T-helper 1 cell treated with Interleukin-12 subunit alpha and Interleukin-12 subunit beta and Interleukin-4 antibody, amounts not matched to agents 30 μg/mL and 1 μg/mL, for 36 hours (primary cell): ENCODE measurements around the gene BAIAP2.

Experiments
- H3K27ac Mint-ChIP-seq: one replicate; pipeline ENCODE4 v1.8.0; 2021; ENCODE audit warnings: mild to moderate bottlenecking, mixed read lengths
- H3K27me3 Mint-ChIP-seq: one replicate; pipeline ENCODE4 v1.8.0; 2021; ENCODE audit warnings: low read depth, mixed read lengths
- H3K36me3 Mint-ChIP-seq: one replicate; pipeline ENCODE4 v1.8.0; 2021; ENCODE audit warnings: low read depth, mixed read lengths
- H3K4me1 Mint-ChIP-seq: one replicate; pipeline ENCODE4 v1.8.0; 2021; ENCODE audit warnings: low read depth, mixed read lengths
- H3K4me3 Mint-ChIP-seq: one replicate; pipeline ENCODE4 v1.8.0; 2021; ENCODE audit warnings: mild to moderate bottlenecking, moderate library complexity, mixed read lengths
- H3K9me3 Mint-ChIP-seq: one replicate; pipeline ENCODE4 v1.8.0; 2021; ENCODE audit warnings: mixed read lengths

BAIAP2 gene

DNA sequence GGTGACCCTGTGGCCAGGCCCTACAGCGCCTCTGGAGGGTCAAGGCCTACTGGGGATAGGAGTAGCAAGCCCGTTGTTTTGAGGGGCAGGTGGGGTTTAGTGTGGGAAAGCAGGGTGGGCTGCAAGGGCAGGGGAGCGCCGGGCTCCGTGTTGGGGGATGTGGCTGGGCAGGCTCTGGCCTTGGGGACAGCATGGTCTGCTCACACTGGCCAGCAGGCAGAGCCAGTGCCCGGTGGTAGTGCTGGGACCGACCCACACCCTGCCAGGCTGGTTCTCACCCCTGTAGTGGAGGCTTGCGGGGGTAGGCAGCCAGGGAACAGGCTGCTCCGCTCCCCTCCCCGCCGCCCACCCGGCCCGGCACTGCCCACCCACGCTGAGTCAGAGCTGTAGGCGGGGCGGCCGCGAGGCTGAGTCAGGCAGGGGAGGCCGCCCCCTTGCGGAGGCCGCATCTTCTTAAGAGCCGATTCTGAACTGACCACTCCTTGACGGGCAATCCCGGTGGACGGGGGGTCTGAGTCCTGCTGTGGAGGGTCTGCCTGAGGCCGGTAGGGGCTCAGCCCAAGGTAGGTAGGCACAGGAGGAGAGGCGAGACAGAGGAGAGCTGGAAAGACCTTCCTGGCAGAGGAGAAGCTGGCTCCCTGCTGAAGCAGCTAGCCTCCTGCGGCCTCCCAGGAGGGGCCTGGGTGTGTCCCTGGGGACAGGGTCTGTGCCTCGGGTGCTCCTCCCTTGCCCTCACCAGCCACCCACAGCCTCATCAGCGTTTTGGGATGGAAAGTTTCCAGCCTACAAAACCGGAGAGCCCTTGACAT, 62.4 kb downstream of the BAIAP2 start:
- H3K36me3 Mint-ChIP-seq = no peaks in the 10 kb centered on the region
- H3K27me3 Mint-ChIP-seq = no peaks in the 10 kb centered on the region
- H3K27ac Mint-ChIP-seq = no peak overlapping the region
- no peak overlapping the region for H3K4me3 Mint-ChIP-seq
- H3K4me1 Mint-ChIP-seq = peaks cover 12% of the 10 kb centered on the region
- no peaks in the 10 kb centered on the region for H3K9me3 Mint-ChIP-seq

DNA sequence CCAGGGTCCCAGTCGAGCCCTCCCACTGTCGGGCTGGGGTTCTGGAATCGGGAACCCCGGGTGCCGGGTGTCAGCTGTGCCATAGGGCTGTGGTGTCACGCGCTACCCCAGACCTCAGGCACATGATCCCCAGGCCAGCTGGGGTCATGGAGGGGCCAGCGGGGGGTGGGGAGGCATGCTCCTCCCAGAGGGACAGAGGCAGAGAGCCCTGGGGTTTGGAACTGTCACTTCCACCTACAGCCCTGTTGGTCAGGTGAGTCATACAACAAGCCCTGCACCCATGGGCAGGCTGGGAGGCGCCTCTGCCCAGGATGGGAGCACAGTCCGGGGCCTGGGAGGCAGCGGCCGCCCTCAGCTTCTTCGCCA, 63.0 kb downstream of the BAIAP2 start:
- Mint-ChIP-seq H3K27ac (no peak overlapping the region), H3K36me3 (no peaks in the 10 kb centered on the region), H3K27me3 (no peaks in the 10 kb centered on the region), H3K9me3 (no peaks in the 10 kb centered on the region), H3K4me3 (no peak overlapping the region), H3K4me1 (peaks cover 12% of the 10 kb centered on the region)

DNA sequence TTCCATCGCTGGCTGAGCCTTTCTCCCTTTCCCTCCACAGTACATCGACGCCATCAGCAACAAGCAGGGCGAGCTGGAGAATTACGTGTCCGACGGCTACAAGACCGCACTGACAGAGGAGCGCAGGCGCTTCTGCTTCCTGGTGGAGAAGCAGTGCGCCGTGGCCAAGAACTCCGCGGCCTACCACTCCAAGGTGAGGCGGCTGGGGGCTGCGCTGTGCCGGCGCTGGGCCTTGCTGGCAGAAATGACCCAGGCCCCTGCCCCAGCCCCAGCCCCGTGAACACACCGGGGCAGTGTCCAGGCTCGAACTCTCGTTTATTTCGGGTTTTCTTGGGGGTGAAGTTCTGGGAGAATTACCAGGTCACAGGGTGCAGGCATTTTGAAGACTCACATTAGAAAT, 64.9 kb downstream of the BAIAP2 start:
- no peaks in the 10 kb centered on the region for H3K27me3 Mint-ChIP-seq
- no peaks in the 10 kb centered on the region for H3K36me3 Mint-ChIP-seq
- H3K27ac Mint-ChIP-seq = no peak overlapping the region
- H3K4me3 Mint-ChIP-seq = no peak overlapping the region
- peaks cover 5% of the 10 kb centered on the region for H3K4me1 Mint-ChIP-seq
- H3K9me3 Mint-ChIP-seq = no peaks in the 10 kb centered on the region

DNA sequence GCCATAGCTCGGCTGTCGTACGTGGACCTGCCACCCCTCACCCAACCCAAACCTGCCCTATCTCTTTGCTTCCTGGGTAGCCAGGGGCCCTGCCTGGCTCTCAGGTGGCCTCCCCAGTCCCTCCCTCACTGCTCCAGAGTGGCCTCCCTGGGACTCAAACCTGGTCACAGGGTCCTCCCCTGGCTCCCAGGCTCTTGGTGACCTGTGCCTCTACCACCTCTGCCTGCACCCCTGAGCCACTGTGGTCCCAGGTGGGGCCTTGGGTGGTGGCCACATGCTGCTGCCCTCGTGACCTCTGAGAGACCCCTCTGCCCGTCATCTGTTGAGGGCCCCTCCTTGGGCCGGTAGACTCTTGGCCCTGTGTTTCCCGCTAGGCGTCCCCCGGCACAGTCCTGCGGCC, 65.7 kb downstream of the BAIAP2 start:
- Mint-ChIP-seq H3K36me3 (no peaks in the 10 kb centered on the region), H3K27ac (no peak overlapping the region), H3K9me3 (no peaks in the 10 kb centered on the region), H3K27me3 (no peaks in the 10 kb centered on the region), H3K4me1 (peaks cover 3% of the 10 kb centered on the region), H3K4me3 (no peak overlapping the region)

DNA sequence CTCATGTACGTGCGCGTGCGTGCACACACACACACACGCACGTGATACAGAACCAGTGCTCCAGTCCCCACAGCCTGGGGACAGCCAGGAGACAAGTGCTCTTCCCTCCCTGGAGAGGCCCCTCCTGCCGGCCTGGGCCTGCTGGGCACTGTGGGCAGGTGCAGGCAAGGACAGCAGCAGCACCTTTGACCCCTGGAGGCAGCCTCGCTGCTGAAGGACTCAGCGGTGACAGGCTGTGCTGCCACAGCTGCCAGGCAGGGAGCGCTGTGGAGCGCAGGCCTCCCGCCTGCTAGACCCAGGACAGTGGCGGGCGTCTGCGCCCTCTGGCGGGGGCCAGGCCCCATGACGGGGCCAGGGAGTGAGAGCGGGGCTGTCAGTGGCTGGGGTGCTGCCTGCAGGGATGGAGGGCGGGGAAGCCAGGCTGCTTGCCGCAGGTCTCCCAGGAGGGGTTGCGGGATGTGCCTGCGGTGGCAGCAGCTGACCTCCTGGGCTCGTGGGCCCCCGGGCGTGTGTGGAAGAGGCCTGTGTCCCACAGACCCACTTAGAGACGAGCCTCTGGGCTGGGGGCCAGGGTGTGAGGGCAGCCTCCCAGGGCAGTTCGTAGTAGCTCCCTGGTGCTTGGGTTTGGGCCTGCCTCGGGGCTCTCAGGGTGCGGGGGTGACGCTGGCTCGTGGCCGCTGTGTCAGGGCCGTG, 66.8 kb downstream of the BAIAP2 start:
- Mint-ChIP-seq H3K27me3 (no peaks in the 10 kb centered on the region), H3K36me3 (no peaks in the 10 kb centered on the region), H3K4me1 (no peaks in the 10 kb centered on the region), H3K27ac (no peak overlapping the region), H3K9me3 (no peaks in the 10 kb centered on the region), H3K4me3 (no peak overlapping the region)

DNA sequence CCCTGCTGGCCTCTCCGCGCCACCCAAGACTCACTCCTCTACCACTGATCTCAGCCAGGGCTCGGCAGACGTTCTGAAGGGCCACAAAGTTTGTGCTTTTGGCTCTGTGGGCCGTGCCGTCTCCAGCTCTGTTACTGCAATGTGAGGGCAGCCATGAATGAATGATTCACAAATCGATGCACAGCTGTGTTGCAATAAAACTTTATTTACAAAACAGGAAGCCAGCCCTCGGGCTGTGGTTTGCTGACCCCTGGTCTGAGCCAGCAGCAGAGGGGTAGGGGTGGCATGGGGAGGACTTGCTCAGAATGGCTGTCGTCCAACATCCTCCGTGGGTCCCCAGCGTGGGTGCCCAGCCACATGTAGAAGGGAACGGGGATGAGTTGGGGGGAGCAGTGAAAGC, 67.4 kb downstream of the BAIAP2 start:
- H3K4me1 Mint-ChIP-seq = no peaks in the 10 kb centered on the region
- H3K27ac Mint-ChIP-seq = no peak overlapping the region
- H3K4me3 Mint-ChIP-seq = no peak overlapping the region
- no peaks in the 10 kb centered on the region for H3K36me3 Mint-ChIP-seq
- H3K27me3 Mint-ChIP-seq = no peaks in the 10 kb centered on the region
- no peaks in the 10 kb centered on the region for H3K9me3 Mint-ChIP-seq

DNA sequence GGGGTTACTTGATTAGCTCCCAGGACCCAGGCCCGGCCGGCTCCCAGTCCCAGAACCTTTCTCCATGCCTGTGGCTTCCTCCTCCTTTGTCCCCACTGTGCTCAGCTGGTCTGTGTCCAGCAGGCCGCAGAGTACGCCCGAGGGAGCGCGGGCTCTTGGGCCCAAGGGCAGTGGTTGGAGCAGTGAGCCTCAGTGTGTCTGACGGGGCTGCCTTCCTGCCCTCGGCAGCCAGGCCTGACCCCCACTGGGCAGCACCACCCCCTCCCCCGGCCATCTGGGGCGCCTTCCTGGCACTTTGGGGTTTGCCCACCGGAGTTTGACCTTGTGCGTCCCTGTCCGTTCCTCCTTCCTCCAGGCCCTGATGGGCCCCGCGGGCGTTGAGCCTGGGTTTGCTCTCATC, 67.9 kb downstream of the BAIAP2 start:
- H3K27me3 Mint-ChIP-seq = no peaks in the 10 kb centered on the region
- H3K27ac Mint-ChIP-seq = no peak overlapping the region
- no peaks in the 10 kb centered on the region for H3K9me3 Mint-ChIP-seq
- H3K4me3 Mint-ChIP-seq = no peak overlapping the region
- H3K36me3 Mint-ChIP-seq = no peaks in the 10 kb centered on the region
- H3K4me1 Mint-ChIP-seq = no peaks in the 10 kb centered on the region

DNA sequence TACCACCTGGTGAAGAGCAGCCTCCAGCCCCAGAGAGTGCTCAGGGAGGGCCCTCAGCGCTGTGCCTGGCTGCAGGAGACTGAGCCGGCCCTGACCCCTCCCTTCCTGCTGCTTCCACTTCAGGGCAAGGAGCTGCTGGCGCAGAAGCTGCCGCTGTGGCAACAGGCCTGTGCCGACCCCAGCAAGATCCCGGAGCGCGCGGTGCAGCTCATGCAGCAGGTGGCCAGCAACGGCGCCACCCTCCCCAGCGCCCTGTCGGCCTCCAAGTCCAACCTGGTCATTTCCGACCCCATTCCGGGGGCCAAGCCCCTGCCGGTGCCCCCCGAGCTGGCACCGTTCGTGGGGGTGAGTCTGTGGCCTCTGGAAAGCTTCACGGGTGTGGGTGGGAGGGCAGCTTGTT, 68.4 kb downstream of the BAIAP2 start:
- no peaks in the 10 kb centered on the region for H3K9me3 Mint-ChIP-seq
- H3K4me3 Mint-ChIP-seq = no peak overlapping the region
- H3K27me3 Mint-ChIP-seq = no peaks in the 10 kb centered on the region
- no peaks in the 10 kb centered on the region for H3K4me1 Mint-ChIP-seq
- no peak overlapping the region for H3K27ac Mint-ChIP-seq
- H3K36me3 Mint-ChIP-seq = no peaks in the 10 kb centered on the region

DNA sequence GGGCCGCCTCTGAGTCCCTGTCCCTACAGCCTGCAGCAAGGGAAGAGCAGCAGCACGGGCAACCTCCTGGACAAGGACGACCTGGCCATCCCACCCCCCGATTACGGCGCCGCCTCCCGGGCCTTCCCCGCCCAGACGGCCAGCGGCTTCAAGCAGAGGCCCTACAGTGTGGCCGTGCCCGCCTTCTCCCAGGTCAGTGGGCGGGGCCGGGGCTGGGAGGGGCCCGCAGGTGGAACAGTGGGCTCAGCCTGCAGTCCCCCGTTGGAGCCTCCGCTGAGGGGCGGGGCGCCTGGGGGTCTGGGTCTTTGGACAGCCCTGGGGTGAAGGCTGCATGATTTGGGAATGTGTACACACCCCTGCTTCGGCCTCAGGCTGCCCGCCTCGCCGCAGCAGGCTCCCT, 71.8 kb downstream of the BAIAP2 start:
- H3K4me1 Mint-ChIP-seq = no peaks in the 10 kb centered on the region
- no peaks in the 10 kb centered on the region for H3K9me3 Mint-ChIP-seq
- H3K27me3 Mint-ChIP-seq = no peaks in the 10 kb centered on the region
- H3K4me3 Mint-ChIP-seq = no peak overlapping the region
- H3K36me3 Mint-ChIP-seq = no peaks in the 10 kb centered on the region
- no peak overlapping the region for H3K27ac Mint-ChIP-seq

DNA sequence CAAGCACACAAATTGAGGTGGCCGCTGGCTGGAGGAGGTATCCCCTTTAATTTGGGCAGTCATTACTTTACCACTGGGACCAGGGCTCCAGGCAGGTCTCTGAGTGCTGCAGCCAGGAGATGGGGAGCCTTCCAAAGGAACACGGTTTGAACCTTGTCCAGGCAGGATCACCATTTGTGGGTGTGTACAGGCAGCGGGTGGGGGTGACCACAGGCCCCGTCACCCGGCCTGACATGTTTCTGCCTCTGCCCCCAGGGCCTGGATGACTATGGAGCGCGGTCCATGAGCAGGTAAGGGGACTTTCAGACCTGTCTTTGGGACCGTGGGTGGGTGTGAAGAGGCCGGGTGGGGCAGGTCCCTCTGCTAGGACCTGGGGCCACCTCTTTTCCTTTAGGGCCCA, 73.3 kb downstream of the BAIAP2 start:
- no peak overlapping the region for H3K4me3 Mint-ChIP-seq
- no peaks in the 10 kb centered on the region for H3K27me3 Mint-ChIP-seq
- no peak overlapping the region for H3K27ac Mint-ChIP-seq
- H3K36me3 Mint-ChIP-seq = no peaks in the 10 kb centered on the region
- H3K9me3 Mint-ChIP-seq = no peaks in the 10 kb centered on the region
- H3K4me1 Mint-ChIP-seq = no peaks in the 10 kb centered on the region

DNA sequence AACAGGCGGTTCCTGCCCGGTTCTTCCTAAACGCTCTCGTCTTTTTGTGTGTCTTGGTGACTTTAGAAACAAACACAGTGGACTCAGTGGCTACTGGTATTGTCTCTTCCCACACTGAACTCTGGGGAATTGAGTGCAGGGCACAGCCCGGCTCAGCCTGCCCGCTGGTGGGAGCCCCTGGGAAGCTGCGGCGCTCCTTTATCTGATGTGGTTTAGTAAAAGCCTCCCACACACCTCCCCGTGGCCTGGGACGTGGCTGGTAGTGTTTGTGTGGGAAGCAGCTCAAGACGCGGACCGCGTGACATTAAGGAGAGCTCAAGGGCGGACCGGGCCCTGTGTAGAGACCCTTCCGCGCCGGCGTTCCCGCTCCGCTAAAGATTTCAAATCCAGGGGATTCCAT, 75.0 kb downstream of the BAIAP2 start:
- no peaks in the 10 kb centered on the region for H3K9me3 Mint-ChIP-seq
- H3K27ac Mint-ChIP-seq = no peak overlapping the region
- no peaks in the 10 kb centered on the region for H3K4me1 Mint-ChIP-seq
- no peaks in the 10 kb centered on the region for H3K27me3 Mint-ChIP-seq
- no peaks in the 10 kb centered on the region for H3K36me3 Mint-ChIP-seq
- H3K4me3 Mint-ChIP-seq = no peak overlapping the region

DNA sequence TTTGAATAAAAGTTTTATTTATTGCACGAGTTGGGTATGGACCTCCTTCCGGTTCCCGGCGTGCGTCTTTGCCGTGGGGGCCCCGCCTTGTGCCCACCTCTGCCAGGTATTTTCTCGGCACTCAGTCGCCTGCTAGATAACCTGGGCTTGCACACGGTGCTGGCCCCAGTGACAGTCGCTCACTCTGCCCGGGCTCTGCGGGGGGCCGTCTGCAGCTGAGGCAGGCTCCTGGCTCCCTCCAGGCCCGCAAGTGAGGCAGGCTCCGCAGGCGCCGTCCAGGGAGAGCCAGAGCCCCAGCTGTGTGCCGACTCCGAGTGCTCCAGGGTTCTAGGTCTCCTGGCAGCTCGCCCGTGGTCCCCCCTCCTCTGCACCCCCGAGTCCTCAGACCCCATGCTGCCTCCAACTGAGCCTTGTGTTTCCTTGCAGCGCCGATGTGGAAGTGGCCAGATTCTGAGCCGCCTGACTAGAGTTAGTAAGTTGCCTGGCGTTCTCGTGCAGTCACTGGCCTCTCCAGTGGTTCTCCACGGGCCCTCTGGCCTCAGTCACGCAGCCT, 75.6 kb downstream of the BAIAP2 start:
- no peaks in the 10 kb centered on the region for H3K4me1 Mint-ChIP-seq
- no peaks in the 10 kb centered on the region for H3K36me3 Mint-ChIP-seq
- H3K27me3 Mint-ChIP-seq = no peaks in the 10 kb centered on the region
- no peaks in the 10 kb centered on the region for H3K9me3 Mint-ChIP-seq
- H3K4me3 Mint-ChIP-seq = no peak overlapping the region
- no peak overlapping the region for H3K27ac Mint-ChIP-seq

DNA sequence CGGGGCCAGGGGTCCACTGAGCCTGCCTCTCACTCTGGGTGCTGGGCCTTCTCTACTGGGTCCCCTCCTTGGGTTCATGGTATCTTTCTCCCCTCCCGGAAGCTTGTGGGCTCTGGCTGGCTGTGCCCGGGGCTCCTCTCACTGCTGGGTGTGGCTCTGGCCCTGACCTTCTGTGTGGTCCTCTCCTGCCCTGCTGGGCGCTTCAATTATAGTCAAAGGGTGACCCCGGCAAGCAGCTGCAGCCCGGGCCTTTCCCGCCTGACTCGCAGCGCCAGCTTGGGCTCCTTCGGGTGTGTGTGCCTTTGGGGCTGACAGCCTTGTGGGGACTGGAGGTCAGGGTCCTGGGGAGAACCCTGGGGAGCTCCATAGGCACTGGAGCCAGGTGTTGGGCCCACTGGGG, 76.1 kb downstream of the BAIAP2 start:
- H3K9me3 Mint-ChIP-seq = no peaks in the 10 kb centered on the region
- no peaks in the 10 kb centered on the region for H3K4me1 Mint-ChIP-seq
- H3K27me3 Mint-ChIP-seq = no peaks in the 10 kb centered on the region
- no peak overlapping the region for H3K27ac Mint-ChIP-seq
- H3K36me3 Mint-ChIP-seq = no peaks in the 10 kb centered on the region
- no peak overlapping the region for H3K4me3 Mint-ChIP-seq

DNA sequence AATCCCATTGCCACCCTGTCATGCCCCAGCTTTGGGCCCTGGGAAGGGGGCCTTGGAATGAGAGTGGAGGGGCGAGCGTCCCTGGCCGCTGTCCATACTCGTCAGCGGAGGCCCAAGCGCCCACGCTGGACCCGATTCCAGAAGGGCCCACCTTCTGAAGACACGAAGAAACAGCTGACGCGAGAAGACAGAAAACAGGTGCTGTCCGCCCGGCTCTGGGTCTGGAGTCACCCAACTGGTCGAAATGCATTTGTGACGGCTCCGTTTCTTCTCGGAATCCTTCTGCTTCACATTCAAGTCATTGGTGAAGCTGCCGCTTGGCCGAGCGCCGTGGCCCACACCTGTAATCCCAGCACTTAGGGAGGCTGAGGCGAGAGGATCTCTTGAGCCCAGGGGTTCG, 77.5 kb downstream of the BAIAP2 start:
- H3K4me1 Mint-ChIP-seq = no peaks in the 10 kb centered on the region
- no peaks in the 10 kb centered on the region for H3K9me3 Mint-ChIP-seq
- H3K4me3 Mint-ChIP-seq = no peak overlapping the region
- H3K36me3 Mint-ChIP-seq = no peaks in the 10 kb centered on the region
- no peaks in the 10 kb centered on the region for H3K27me3 Mint-ChIP-seq
- H3K27ac Mint-ChIP-seq = no peak overlapping the region

DNA sequence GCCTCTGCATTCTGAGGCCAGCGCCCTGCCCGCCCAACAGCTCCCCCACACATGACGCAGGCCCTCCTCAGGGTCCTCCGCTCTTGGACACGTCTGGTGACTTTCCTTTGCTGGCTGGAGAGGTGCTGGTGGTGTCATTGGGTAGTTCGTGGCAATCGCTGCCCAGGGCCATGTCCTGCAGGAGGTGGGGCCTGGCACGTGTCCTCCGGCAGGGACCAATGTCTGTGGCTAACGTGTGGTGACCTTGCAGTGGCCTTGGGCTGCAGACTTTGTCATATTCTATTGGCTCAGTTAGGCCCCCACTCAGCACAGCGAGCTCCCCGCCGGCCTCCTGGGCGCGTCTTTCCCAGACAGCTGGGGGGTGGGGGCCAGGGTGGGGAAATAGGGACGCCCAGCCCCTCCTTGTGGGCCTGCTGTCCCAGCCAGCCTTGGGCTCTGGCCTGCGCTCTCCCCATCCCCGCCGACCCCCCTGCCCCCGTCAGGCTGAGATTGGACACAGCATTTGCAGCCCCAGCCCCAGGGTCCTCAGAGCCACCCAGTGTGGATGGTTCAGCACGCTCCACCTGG, 78.3 kb downstream of the BAIAP2 start:
- Mint-ChIP-seq H3K4me1 (no peaks in the 10 kb centered on the region), H3K27me3 (no peaks in the 10 kb centered on the region), H3K36me3 (no peaks in the 10 kb centered on the region), H3K9me3 (no peaks in the 10 kb centered on the region), H3K27ac (no peak overlapping the region), H3K4me3 (no peak overlapping the region)
